PC-9 (cell line): ENCODE data around the gene RIMBP2. TPM values are rescaled to one million over a fixed set of nuclear protein-coding genes. Genes with fewer than 3 reads are reported as not detected.

Experiments
- BruUV-seq: library from RNA; stranded (reverse); fragments of 400-500 nt; replicated peaks from 2 replicates; lab custom pipeline; 2021; lab: Mats Ljungman, UMichigan
- CTCF ChIA-PET: fragments of 300-600 bp; sonication (Branson Sonifier 250); formaldehyde crosslinking; loops from one replicate; lab custom pipeline; 2022; ENCODE audit warnings: antibody characterized with exemption; lab: Charles Lee
- POLR2A ChIA-PET: fragments of 300-600 bp; sonication (Branson Sonifier 250); formaldehyde crosslinking; loops from one replicate; lab custom pipeline; 2022; ENCODE audit warnings: antibody characterized with exemption; ENCODE audit not compliant: unreplicated experiment; lab: Charles Lee
- DNase-seq, 2 experiments: peaks; one replicate each; pipeline versions ENCODE4 v3.0.0 to v3.0.0-alpha.2; 2015 to 2022; ENCODE audit warnings: mixed read lengths in 1 of 2
- H2AFZ ChIP-seq: fragments of 200-600 bp; sonication (generic); 2 replicates; pipeline ENCODE4 v1.8.1; 2017; ENCODE audit warnings: antibody characterized with exemption
- H3F3A ChIP-seq: fragments of 200-600 bp; sonication (generic); 2 replicates; pipeline ENCODE4 v1.8.1; 2017; ENCODE audit warnings: antibody characterized with exemption, mild to moderate bottlenecking, low read depth; ENCODE audit not compliant: insufficient read depth
- H3K27ac ChIP-seq: fragments of 200-600 bp; sonication (generic); 2 replicates; pipeline ENCODE4 v1.6.1; 2016; ENCODE audit warnings: mixed run types
- H3K27me3 ChIP-seq: fragments of 200-600 bp; sonication (generic); 2 replicates; pipeline ENCODE4 v1.6.1; 2016; ENCODE audit warnings: low read depth, mixed run types; ENCODE audit not compliant: insufficient read depth
- H3K36me3 ChIP-seq: fragments of 200-600 bp; sonication (generic); 2 replicates; pipeline ENCODE4 v1.6.1; 2016; ENCODE audit warnings: low read depth, mixed run types
- H3K4me1 ChIP-seq: fragments of 200-600 bp; sonication (generic); replicated peaks from 2 replicates; pipeline ENCODE4 v1.6.1; 2016; ENCODE audit warnings: mixed run types; ENCODE audit not compliant: insufficient read depth
- H3K4me2 ChIP-seq: fragments of 200-600 bp; sonication (generic); 2 replicates; pipeline ENCODE4 v1.6.1; 2017; ENCODE audit warnings: mixed run types
- H3K4me3 ChIP-seq: fragments of 200-600 bp; sonication (generic); 2 replicates; pipeline ENCODE4 v1.6.1; 2016; ENCODE audit warnings: mixed run types
- H3K79me2 ChIP-seq: fragments of 200-600 bp; sonication (generic); 2 replicates; pipeline ENCODE4 v1.6.1; 2017; ENCODE audit warnings: low read depth, mixed run types
- H3K9me2 ChIP-seq: fragments of 200-600 bp; sonication (generic); 2 replicates; pipeline ENCODE4 v1.8.1; 2017; ENCODE audit warnings: mild to moderate bottlenecking; ENCODE audit not compliant: insufficient read depth
- H3K9me3 ChIP-seq: fragments of 200-600 bp; sonication (generic); 2 replicates; pipeline ENCODE4 v1.8.1; 2016; ENCODE audit warnings: low read depth; ENCODE audit not compliant: insufficient read depth
- H4K20me1 ChIP-seq: fragments of 200-600 bp; sonication (generic); 2 replicates; pipeline ENCODE4 v1.8.1; 2017; ENCODE audit not compliant: insufficient read depth
- CTCF ChIP-seq: fragments of 200-600 bp; sonication (generic); conservative IDR thresholded peaks from 2 replicates; pipeline ENCODE4 v1.6.1; 2017; ENCODE audit warnings: mixed run types, antibody characterized with exemption, mild to moderate bottlenecking, moderate library complexity
- EZH2 ChIP-seq: fragments of 200-600 bp; sonication (generic); IDR thresholded peaks from 2 replicates; pipeline ENCODE4 v1.8.0; 2017; ENCODE audit warnings: antibody characterized with exemption, low read depth
- intact Hi-C: fragments of 100-400 bp; cut with micrococcal nuclease; formaldehyde crosslinking; loops from one replicate; pipeline ENCODE4 v1.10.0; 2022; ENCODE audit not compliant: unreplicated experiment
- total RNA-seq: library from RNA; stranded (reverse); gene quantifications from 2 replicates; pipeline ENCODE4 v1.2.3, GENCODE V29; 2021

RIMBP2 gene
- total RNA-seq, 1 experiment from 2014 or later, result not detected

GRCh38 chr12:130509454-130509853, 206.6 kb downstream of the RIMBP2 start:
- TF ChIP-seq CTCF (no peak), EZH2 (no peak)
- Histone ChIP-seq H3K27me3 (peaks cover 46% of the 10 kb centered on the region; the same call in 1 of the 2 replicates), H2AFZ (no peak overlapping the region), H3K4me1 (no peaks in the 10 kb centered on the region), H3K4me2 (no peak overlapping the region), H3K27ac (no peak overlapping the region), H3F3A (no peaks in the 10 kb centered on the region), H3K9me2 (no peaks in the 10 kb centered on the region), H3K79me2 (no peaks in the 10 kb centered on the region), H3K36me3 (no peaks in the 10 kb centered on the region), H3K4me3 (no peak overlapping the region), H4K20me1 (no peaks in the 10 kb centered on the region), H3K9me3 (no peaks in the 10 kb centered on the region)
- ChIA-PET POLR2A (no interaction called here), CTCF (no interaction called here)
- no peak for DNase-seq
- BruUV-seq, result no TSS peak
- intact Hi-C loops, result no loop called here

GRCh38 chr12:130508847-130509246, 207.3 kb downstream of the RIMBP2 start:
- Histone ChIP-seq H3K4me1 (no peaks in the 10 kb centered on the region), H3K27me3 (peaks cover 45% of the 10 kb centered on the region; the same call in 1 of the 2 replicates), H3K9me3 (no peaks in the 10 kb centered on the region), H4K20me1 (no peaks in the 10 kb centered on the region), H3K79me2 (no peaks in the 10 kb centered on the region), H3K4me2 (no peak overlapping the region), H3F3A (no peaks in the 10 kb centered on the region), H3K9me2 (no peaks in the 10 kb centered on the region), H2AFZ (no peak overlapping the region), H3K4me3 (no peak overlapping the region), H3K27ac (no peak overlapping the region), H3K36me3 (no peaks in the 10 kb centered on the region)
- CTCF ChIA-PET, result no interaction called here
- intact Hi-C loops, result no loop called here
- BruUV-seq, result no TSS peak
- TF ChIP-seq CTCF (no peak), EZH2 (no peak)
- DNase-seq, result no peak
- POLR2A ChIA-PET, result no interaction called here

- TF ChIP-seq EZH2 (no peak), CTCF (no peak)
- Histone ChIP-seq H3F3A (no peaks in the 10 kb centered on the region), H3K36me3 (no peaks in the 10 kb centered on the region), H3K79me2 (no peaks in the 10 kb centered on the region), H3K4me2 (no peak overlapping the region), H3K9me2 (no peaks in the 10 kb centered on the region), H2AFZ (no peak overlapping the region), H3K4me3 (no peak overlapping the region), H4K20me1 (no peaks in the 10 kb centered on the region), H3K27me3 (peaks cover 45% of the 10 kb centered on the region; the same call in 1 of the 2 replicates), H3K9me3 (no peaks in the 10 kb centered on the region), H3K4me1 (no peaks in the 10 kb centered on the region), H3K27ac (no peak overlapping the region)
- no peak for DNase-seq
- ChIA-PET CTCF (no interaction called here), POLR2A (no interaction called here)
- intact Hi-C loops, result no loop called here
- BruUV-seq, result no TSS peak
Observed at GRCh38 chr12:130508318-130508717, 207.8 kb downstream of the RIMBP2 start.
